Medulla oblongata (tissue), 1 donor: Measurements from ENCODE around the gene C14orf180.

ENCODE experiments used
- DNase-seq: peaks from one replicate; pipeline ENCODE4 v3.0.0-alpha.2; 2015; ENCODE audit errors: extremely low spot score

Gene C14orf180

GRCh38 chr14:104550340-104550860 lies 29.2 kb upstream of the C14orf180 start:
- no peak for DNase-seq

- DNase-seq, result no peak
Measured at GRCh38 chr14:104550861-104551728, 28.5 kb upstream of the C14orf180 start.

GRCh38 chr14:104551851-104552737 lies 27.5 kb upstream of the C14orf180 start:
- no peak for DNase-seq

- no peak for DNase-seq
Measured at GRCh38 chr14:104552738-104553125, 26.8 kb upstream of the C14orf180 start.

GRCh38 chr14:104553166-104554087 lies 26.1 kb upstream of the C14orf180 start:
- no peak for DNase-seq

GRCh38 chr14:104554088-104554607 lies 25.4 kb upstream of the C14orf180 start:
- DNase-seq, result no peak

- no peak for DNase-seq
Measured at GRCh38 chr14:104554608-104555429, 24.7 kb upstream of the C14orf180 start.

- no peak for DNase-seq
Measured at GRCh38 chr14:104555430-104556255, 23.9 kb upstream of the C14orf180 start.

- no peak for DNase-seq
Measured at GRCh38 chr14:104556256-104557021, 23.1 kb upstream of the C14orf180 start.

GRCh38 chr14:104557086-104557485 lies 22.5 kb upstream of the C14orf180 start:
- no peak for DNase-seq

GRCh38 chr14:104557766-104558165 lies 21.8 kb upstream of the C14orf180 start:
- no peak for DNase-seq

- no peak for DNase-seq
Measured at GRCh38 chr14:104558231-104559027, 21.1 kb upstream of the C14orf180 start.

GRCh38 chr14:104559028-104559803 lies 20.3 kb upstream of the C14orf180 start:
- DNase-seq, result no peak

- DNase-seq, result no peak
Measured at GRCh38 chr14:104559804-104560585, 19.6 kb upstream of the C14orf180 start.

- no peak for DNase-seq
Measured at GRCh38 chr14:104560586-104560945, 19.0 kb upstream of the C14orf180 start.

GRCh38 chr14:104561124-104561557 lies 18.4 kb upstream of the C14orf180 start:
- DNase-seq, result no peak
